ENCODE data around the gene GALNT1.

GALNT1 gene

GRCh38 chr18:35662293-35663062 lies 80.9 kb downstream of the GALNT1 start:
- H3K4me3 ChIP-seq (ENCODE audit: low read length) = no peak overlapping the region
- TF ChIP-seq, protein P1, sequence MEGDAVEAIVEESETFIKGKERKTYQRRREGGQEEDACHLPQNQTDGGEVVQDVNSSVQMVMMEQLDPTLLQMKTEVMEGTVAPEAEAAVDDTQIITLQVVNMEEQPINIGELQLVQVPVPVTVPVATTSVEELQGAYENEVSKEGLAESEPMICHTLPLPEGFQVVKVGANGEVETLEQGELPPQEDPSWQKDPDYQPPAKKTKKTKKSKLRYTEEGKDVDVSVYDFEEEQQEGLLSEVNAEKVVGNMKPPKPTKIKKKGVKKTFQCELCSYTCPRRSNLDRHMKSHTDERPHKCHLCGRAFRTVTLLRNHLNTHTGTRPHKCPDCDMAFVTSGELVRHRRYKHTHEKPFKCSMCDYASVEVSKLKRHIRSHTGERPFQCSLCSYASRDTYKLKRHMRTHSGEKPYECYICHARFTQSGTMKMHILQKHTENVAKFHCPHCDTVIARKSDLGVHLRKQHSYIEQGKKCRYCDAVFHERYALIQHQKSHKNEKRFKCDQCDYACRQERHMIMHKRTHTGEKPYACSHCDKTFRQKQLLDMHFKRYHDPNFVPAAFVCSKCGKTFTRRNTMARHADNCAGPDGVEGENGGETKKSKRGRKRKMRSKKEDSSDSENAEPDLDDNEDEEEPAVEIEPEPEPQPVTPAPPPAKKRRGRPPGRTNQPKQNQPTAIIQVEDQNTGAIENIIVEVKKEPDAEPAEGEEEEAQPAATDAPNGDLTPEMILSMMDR (conservative IDR thresholded peaks at IDR 0.05; ENCODE audit: low read depth, low read length) = no peak
- DNase-seq (ENCODE audit: low read depth) = no peak

DNA sequence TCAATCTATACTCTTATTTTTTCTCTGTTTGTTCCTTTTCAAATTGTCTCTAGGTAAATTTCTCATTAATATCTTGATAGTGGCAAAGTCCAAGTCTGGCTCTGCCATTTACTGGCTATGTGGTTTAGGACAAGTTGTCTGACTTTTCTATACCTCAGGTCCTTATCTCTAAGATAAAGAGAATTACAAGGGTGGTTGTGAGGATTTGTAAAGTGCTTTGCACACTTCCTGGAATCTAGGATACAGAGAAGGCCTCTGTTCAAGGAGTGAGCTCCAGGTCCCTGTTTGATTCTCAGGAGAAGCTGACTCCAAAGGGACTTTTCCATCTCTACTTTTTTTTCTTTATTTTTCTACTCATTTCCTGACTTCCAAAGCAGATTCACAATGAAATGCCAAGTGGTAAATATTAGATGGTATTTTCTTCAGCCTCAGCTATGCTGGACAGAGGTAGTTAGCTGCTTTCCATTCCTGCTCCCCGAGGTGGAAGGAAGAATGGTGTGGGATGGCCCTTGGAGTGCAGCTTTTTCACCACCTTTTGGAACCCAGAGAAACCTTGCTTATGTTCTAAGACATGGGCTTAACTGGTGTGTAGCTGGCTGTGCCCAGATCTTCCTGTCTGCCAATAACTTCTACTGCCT lies 90.5 kb downstream of the GALNT1 start:
- DNase-seq (ENCODE audit: low read depth) = no peak
- TF ChIP-seq, protein P1 (conservative IDR thresholded peaks at IDR 0.05; ENCODE audit: low read depth, low read length) = no peak
- H3K4me3 ChIP-seq (ENCODE audit: low read length) = no peak overlapping the region

DNA sequence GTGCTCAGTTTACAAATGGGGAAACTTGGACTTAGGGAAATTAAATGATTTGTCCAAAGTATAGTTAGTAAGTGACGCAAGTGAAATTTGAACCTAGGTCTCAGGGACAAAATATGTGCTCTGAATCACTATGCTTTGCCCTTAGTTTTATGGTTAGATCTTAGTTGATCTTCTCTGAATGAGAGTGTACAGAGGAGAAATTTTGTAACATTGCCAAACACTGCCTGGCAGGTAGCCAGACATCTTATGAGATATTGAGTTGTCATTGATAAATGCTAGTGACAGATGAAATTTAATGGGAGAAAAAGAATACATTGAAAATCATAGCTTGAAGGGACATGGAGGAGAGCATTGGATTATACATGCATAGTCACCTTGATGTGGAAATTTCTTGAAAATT lies 91.4 kb downstream of the GALNT1 start:
- no peak for DNase-seq (ENCODE audit: low read depth)
- H3K4me3 ChIP-seq (ENCODE audit: low read length) = no peak overlapping the region
- TF ChIP-seq, protein P1 (conservative IDR thresholded peaks at IDR 0.05; ENCODE audit: low read depth, low read length) = no peak

DNA sequence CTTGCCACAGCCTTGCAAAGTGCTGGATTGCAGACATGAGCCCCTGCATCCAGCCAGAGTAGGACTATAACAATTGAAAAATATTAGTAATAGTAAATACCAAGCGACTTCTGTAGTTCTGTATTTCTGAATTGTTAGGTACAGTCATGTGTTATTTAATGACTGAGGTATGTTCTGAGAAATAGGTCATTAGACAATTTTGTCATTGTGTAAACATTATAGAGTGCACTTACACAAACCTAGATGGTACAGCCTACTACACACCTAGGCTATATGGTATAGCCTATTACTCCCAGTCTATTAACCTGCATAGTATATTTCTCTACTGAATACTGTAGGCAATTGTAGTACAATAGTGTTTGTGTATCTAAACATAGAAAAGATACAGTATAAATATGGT lies 92.1 kb downstream of the GALNT1 start:
- no peak for DNase-seq (ENCODE audit: low read depth)
- TF ChIP-seq, protein P1 (conservative IDR thresholded peaks at IDR 0.05; ENCODE audit: low read depth, low read length) = no peak
- no peak overlapping the region for H3K4me3 ChIP-seq (ENCODE audit: low read length)

DNA sequence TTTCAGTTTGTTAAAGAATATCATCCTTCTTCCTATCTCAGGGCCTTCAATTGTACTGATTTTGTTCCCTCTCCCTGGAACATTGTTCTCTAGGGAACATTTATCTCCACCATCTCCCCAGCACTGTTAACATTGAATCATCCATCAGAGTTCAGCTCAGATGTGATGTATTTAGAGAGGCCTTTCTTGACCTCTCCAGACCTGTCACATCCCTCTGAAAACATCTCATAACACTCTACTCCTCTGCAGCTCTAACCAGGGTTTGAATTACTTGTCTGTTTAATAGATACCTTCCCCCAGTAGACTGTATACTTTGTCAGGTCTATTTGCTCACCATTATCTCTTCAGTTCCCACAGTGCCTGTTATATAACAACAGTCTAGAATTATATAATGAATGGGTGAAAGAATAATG lies 98.6 kb downstream of the GALNT1 start:
- H3K4me3 ChIP-seq (ENCODE audit: low read length) = no peak overlapping the region
- TF ChIP-seq, protein P1 (conservative IDR thresholded peaks at IDR 0.05; ENCODE audit: low read depth, low read length) = no peak
- DNase-seq (ENCODE audit: low read depth) = no peak

DNA sequence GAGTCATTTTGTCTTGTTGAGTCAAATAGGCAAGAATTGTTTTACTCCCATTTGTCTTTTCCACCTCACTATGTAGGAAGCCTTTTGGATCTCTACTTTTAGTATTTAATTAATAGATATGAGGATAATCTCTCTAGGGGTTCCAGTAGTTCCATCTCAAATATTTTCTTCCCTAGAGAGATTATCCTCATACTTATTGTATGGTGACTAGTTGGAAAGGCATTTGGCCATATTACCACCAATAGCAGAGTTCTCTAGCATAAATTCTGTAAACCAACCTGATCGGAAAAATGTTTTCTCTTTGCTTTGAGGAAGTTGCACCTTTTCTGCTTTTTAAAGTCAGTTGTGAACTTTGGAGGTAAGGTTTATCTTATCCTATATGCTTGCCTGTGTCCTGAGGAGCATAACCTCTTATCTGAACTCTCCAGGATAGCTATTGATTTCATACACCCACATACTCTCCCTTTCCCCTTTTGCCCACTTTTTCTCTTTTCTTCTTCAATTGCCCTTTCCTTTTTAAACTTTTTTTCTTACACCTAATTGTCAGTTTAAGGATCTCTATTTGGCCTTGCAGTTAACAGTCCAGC lies 100.8 kb downstream of the GALNT1 start:
- no peak overlapping the region for H3K4me3 ChIP-seq (ENCODE audit: low read length)
- TF ChIP-seq, protein P1 (conservative IDR thresholded peaks at IDR 0.05; ENCODE audit: low read depth, low read length) = no peak
- DNase-seq (ENCODE audit: low read depth) = no peak
